ENCODE measurements around the gene HSPA1A.

DNA sequence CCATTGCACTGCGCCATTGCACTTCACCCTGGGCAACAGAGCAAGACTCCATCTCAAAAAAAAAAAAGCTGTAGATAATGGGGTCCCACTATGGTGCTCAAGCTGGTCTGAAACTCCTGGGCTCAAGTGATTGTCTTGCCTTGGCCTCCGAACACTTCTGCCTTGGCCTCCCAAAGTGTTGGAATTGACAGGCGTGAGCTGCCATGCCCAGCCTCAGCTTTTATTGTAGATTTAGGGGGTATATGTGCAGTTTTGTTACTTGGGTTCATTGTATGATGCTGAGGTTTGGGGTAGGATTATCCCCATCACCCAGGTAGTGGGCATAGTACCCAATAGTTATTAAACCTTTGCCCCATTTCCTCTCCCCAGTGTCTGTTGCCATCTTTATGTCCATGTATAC lies 23.6 kb downstream of the HSPA1A start:
- TF ChIP-seq SNAI2 (CRISPR knock-in tag; IDR thresholded peaks at IDR 0.05) = no peak
- TF ChIP-seq TCF4 (CRISPR knock-in tag; IDR thresholded peaks at IDR 0.05; ENCODE audit: borderline replicate concordance) = no peak
- TF ChIP-seq PATZ1 (CRISPR knock-in tag; IDR thresholded peaks at IDR 0.05; ENCODE audit: borderline replicate concordance) = no peak
- no peak for TF ChIP-seq ESRRG (CRISPR knock-in tag; IDR thresholded peaks at IDR 0.05)
- TF ChIP-seq, protein P1, sequence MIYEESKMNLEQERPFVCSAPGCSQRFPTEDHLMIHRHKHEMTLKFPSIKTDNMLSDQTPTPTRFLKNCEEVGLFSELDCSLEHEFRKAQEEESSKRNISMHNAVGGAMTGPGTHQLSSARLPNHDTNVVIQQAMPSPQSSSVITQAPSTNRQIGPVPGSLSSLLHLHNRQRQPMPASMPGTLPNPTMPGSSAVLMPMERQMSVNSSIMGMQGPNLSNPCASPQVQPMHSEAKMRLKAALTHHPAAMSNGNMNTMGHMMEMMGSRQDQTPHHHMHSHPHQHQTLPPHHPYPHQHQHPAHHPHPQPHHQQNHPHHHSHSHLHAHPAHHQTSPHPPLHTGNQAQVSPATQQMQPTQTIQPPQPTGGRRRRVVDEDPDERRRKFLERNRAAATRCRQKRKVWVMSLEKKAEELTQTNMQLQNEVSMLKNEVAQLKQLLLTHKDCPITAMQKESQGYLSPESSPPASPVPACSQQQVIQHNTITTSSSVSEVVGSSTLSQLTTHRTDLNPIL (CRISPR knock-in tag; IDR thresholded peaks at IDR 0.05; ENCODE audit: low read depth) = no peak
- no peak for TF ChIP-seq RARB (CRISPR knock-in tag; IDR thresholded peaks at IDR 0.05)
- TF ChIP-seq BACH2 (CRISPR knock-in tag; IDR thresholded peaks at IDR 0.05; ENCODE audit: borderline replicate concordance) = no peak
- no peak for TF ChIP-seq TOX (CRISPR knock-in tag; IDR thresholded peaks at IDR 0.05; ENCODE audit: borderline replicate concordance)
- TF ChIP-seq ZFP3 (CRISPR knock-in tag; IDR thresholded peaks at IDR 0.05) = no peak
- TF ChIP-seq CSRNP3 (CRISPR knock-in tag; IDR thresholded peaks at IDR 0.05) = no peak
- no peak for TF ChIP-seq PPARA (CRISPR knock-in tag; IDR thresholded peaks at IDR 0.05; ENCODE audit: borderline replicate concordance)
- TF ChIP-seq ZNF8 (CRISPR knock-in tag; IDR thresholded peaks at IDR 0.05) = no peak
- no peak for TF ChIP-seq ZC3H10 (CRISPR knock-in tag; IDR thresholded peaks at IDR 0.05)
